ENCODE results near the gene CIB4.

GRCh38 chr2:26670171-26670570, 29.0 kb upstream of the CIB4 start:
- TF ChIP-seq EZH2 (IDR thresholded peaks at IDR 0.05; ENCODE audit: borderline replicate concordance, low read length) (no peak), CTCF (conservative IDR thresholded peaks at IDR 0.05 in 1 of 2, IDR thresholded peaks at IDR 0.05 in 1 of 2; ENCODE audit: extremely low read depth in 1 of 2, insufficient read depth in 1 of 2, low read depth in 1 of 2, low read length in 2 of 2) (no peak)

Data from mammary epithelial cell (primary cell).